Lower leg skin (tissue), 4 donors: ENCODE data around the gene MIPEP. TPM values are rescaled to one million over a fixed set of nuclear protein-coding genes. Genes with fewer than 3 reads are reported as not detected.

Source experiments
- DNase-seq, 2 donors: peaks; one replicate each; pipeline ENCODE4 v3.0.0-alpha.2; 2019; ENCODE audit warnings: low spot score in 2 of 2
- H3K4me3 ChIP-seq: fragments of 200-600 bp; sonication (generic); 2 replicates; pipeline ENCODE4 v1.5.1; 2017; ENCODE audit warnings: mild to moderate bottlenecking, low read depth; ENCODE audit not compliant: poor library complexity, severe bottlenecking
- CTCF ChIP-seq, 3 donors: fragments of 450-650 bp; IDR thresholded peaks; one replicate each; pipeline ENCODE4 v1.5.1; 2016; ENCODE audit warnings: antibody characterized with exemption in 3 of 3, mild to moderate bottlenecking in 3 of 3, moderate library complexity in 2 of 3
- POLR2A ChIP-seq, 2 donors: fragments of 450-650 bp; IDR thresholded peaks; one replicate each; pipeline ENCODE4 v1.6.1; 2016 to 2017; ENCODE audit warnings: antibody characterized with exemption in 2 of 2, mild to moderate bottlenecking in 1 of 2, moderate library complexity in 1 of 2
- WGBS, 2 donors: methylation state at CpG; one replicate each; pipeline ENCODE4 v1.1.5; 2018; 5-methylcytosine and 5-hydroxymethylcytosine counted together
- intact Hi-C: fragments of 100-400 bp; cut with DNase I; formaldehyde crosslinking; loops from one replicate; pipeline ENCODE4 v1.15.0; 2023; ENCODE audit warnings: low total_unique reads
- total RNA-seq, 4 donors: library from RNA; depleted of rRNA; stranded (reverse); fragments of >200 nt; gene quantifications; one replicate each; pipeline ENCODE4 v1.1.0, GENCODE V29; 2016

The MIPEP gene
- total RNA-seq, 4 donors from 2014 or later: 22.8 to 50.4 (median 32.5) TPM

GRCh38 chr13:23848019-23848418 is 41.2 kb downstream of the MIPEP start:
- no peak for TF ChIP-seq CTCF (IDR thresholded peaks at IDR 0.05)
- TF ChIP-seq POLR2A (IDR thresholded peaks at IDR 0.05): no peak
- WGBS, 2 donors: 35 to 47% methylated on average over 2 of the region's 2 CpGs
- H3K4me3 ChIP-seq: no peak overlapping the region
- DNase-seq: no peak
- intact Hi-C loops: no loop called here

- no peak overlapping the region for H3K4me3 ChIP-seq
- intact Hi-C loops: no loop called here
- TF ChIP-seq CTCF (IDR thresholded peaks at IDR 0.05): no peak
- no peak for TF ChIP-seq POLR2A (IDR thresholded peaks at IDR 0.05)
- no peak for DNase-seq
- 71 to 77% methylated on average over 2 of the region's 2 CpGs for WGBS, 2 donors
Observed at GRCh38 chr13:23847497-23847896, 41.7 kb downstream of the MIPEP start.

- no peak overlapping the region for H3K4me3 ChIP-seq
- intact Hi-C loops: no loop called here
- WGBS, 2 donors: 84 to 86% methylated on average over 5 of the region's 5 CpGs
- no peak for DNase-seq
- no peak for TF ChIP-seq POLR2A (IDR thresholded peaks at IDR 0.05)
- TF ChIP-seq CTCF (IDR thresholded peaks at IDR 0.05): no peak
Observed at GRCh38 chr13:23845105-23845725, 44.0 kb downstream of the MIPEP start.

- intact Hi-C loops: no loop called here
- WGBS, 2 donors: 98 to 100% methylated on average over 2 of the region's 2 CpGs
- TF ChIP-seq CTCF (IDR thresholded peaks at IDR 0.05): no peak
- TF ChIP-seq POLR2A (IDR thresholded peaks at IDR 0.05): no peak
- DNase-seq: no peak
- H3K4me3 ChIP-seq: no peak overlapping the region
Observed at GRCh38 chr13:23844132-23844531, 45.1 kb downstream of the MIPEP start.

- H3K4me3 ChIP-seq: no peak overlapping the region
- intact Hi-C loops: no loop called here
Observed at GRCh38 chr13:23843436-23843835, 45.8 kb downstream of the MIPEP start.

More at GRCh38 chr13:23843436-23843835, 45.8 kb downstream of the MIPEP start:
- DNase-seq: no peak
- TF ChIP-seq CTCF (IDR thresholded peaks at IDR 0.05): no peak
- TF ChIP-seq POLR2A (IDR thresholded peaks at IDR 0.05): no peak
- WGBS, 2 donors: 61 to 78% methylated on average over 1 of the region's 1 CpG
